DOHH2 (cell line): ENCODE results near the gene SLX4IP.

Experiments used
- H3F3A ChIP-seq: fragments of 200-600 bp; sonication (generic), shearing (Covaris generic); 2 replicates; pipeline ENCODE4 v1.6.0; 2016; ENCODE audit warnings: antibody characterized with exemption, mild to moderate bottlenecking; ENCODE audit not compliant: control insufficient read depth, insufficient read depth
- H3K27ac ChIP-seq: fragments of 200-600 bp; sonication (generic); 2 replicates; pipeline ENCODE4 v1.5.1; 2014; ENCODE audit warnings: low read depth, mild to moderate bottlenecking, low read length, moderate library complexity
- H3K27me3 ChIP-seq: fragments of 200-600 bp; sonication (generic); 2 replicates; pipeline ENCODE4 v1.6.1; 2014; ENCODE audit warnings: mild to moderate bottlenecking, low read length, mixed read lengths; ENCODE audit not compliant: control insufficient read depth
- H3K36me3 ChIP-seq: fragments of 200-600 bp; sonication (generic); 2 replicates; pipeline ENCODE4 v1.6.1; 2014; ENCODE audit warnings: mild to moderate bottlenecking, low read length, moderate library complexity, mixed read lengths; ENCODE audit not compliant: control insufficient read depth
- H3K4me1 ChIP-seq: fragments of 200-600 bp; sonication (generic); 2 replicates; pipeline ENCODE4 v1.6.1; 2014; ENCODE audit warnings: mild to moderate bottlenecking, low read length, mixed read lengths; ENCODE audit not compliant: control insufficient read depth
- H3K4me2 ChIP-seq: fragments of 200-600 bp; sonication (generic); 2 replicates; pipeline ENCODE4 v1.6.0; 2014; ENCODE audit warnings: mild to moderate bottlenecking, low read length, moderate library complexity
- H3K4me3 ChIP-seq: fragments of 200-600 bp; sonication (generic); 2 replicates; pipeline ENCODE4 v1.5.1; 2014; ENCODE audit warnings: mild to moderate bottlenecking, low read length, mixed read lengths
- H3K79me2 ChIP-seq: fragments of 200-600 bp; sonication (generic); 2 replicates; pipeline ENCODE4 v1.6.1; 2014; ENCODE audit warnings: mild to moderate bottlenecking, low read length, mixed read lengths; ENCODE audit not compliant: control insufficient read depth
- H3K9me2 ChIP-seq: fragments of 200-600 bp; sonication (generic); replicated peaks from 2 replicates; pipeline ENCODE4 v1.6.1; 2014; ENCODE audit warnings: mild to moderate bottlenecking, low read length, mixed read lengths; ENCODE audit not compliant: control insufficient read depth
- H3K9me3 ChIP-seq: fragments of 200-600 bp; sonication (generic); 2 replicates; pipeline ENCODE4 v1.6.1; 2014; ENCODE audit warnings: antibody characterized with exemption, low read length, mixed read lengths; ENCODE audit not compliant: control insufficient read depth, insufficient read depth
- H4K20me1 ChIP-seq: fragments of 200-600 bp; sonication (generic); 2 replicates; pipeline ENCODE4 v1.6.0; 2014; ENCODE audit warnings: low read depth, mild to moderate bottlenecking, antibody characterized with exemption, low read length, moderate library complexity; ENCODE audit not compliant: control insufficient read depth, insufficient read depth
- CTCF ChIP-seq: fragments of 200-600 bp; sonication (generic); IDR thresholded peaks from one replicate; pipeline ENCODE4 v1.5.1; 2014; ENCODE audit warnings: antibody characterized with exemption, mild to moderate bottlenecking, low read depth, low read length; ENCODE audit not compliant: poor library complexity, severe bottlenecking
- EZH2phosphoT487 ChIP-seq: fragments of 200-600 bp; sonication (generic); IDR thresholded peaks from 2 replicates; pipeline ENCODE4 v1.6.1; 2017; ENCODE audit warnings: borderline replicate concordance, mild to moderate bottlenecking, antibody characterized with exemption, low read length, moderate library complexity, mixed read lengths

SLX4IP gene

GRCh38 chr20:10489853-10490252 is 54.7 kb downstream of the SLX4IP start:
- TF ChIP-seq CTCF (no peak), EZH2phosphoT487 (no peak)
- H3K9me2 ChIP-seq: no peaks in the 10 kb centered on the region
- H3F3A ChIP-seq: no peaks in the 10 kb centered on the region
- H3K4me3 ChIP-seq: no peak overlapping the region
- H3K79me2 ChIP-seq: peaks cover 21% of the 10 kb centered on the region
- H3K27me3 ChIP-seq: no peaks in the 10 kb centered on the region
- H4K20me1 ChIP-seq: no peaks in the 10 kb centered on the region
- no peaks in the 10 kb centered on the region for H3K36me3 ChIP-seq
- H3K27ac ChIP-seq: no peak overlapping the region
- peaks cover 5% of the 10 kb centered on the region; the same call in 1 of the 2 replicates for H3K4me1 ChIP-seq
- H3K4me2 ChIP-seq: no peak overlapping the region
- no peaks in the 10 kb centered on the region for H3K9me3 ChIP-seq

- Histone ChIP-seq H3K4me3 (no peak overlapping the region), H3K27ac (no peak overlapping the region)
Measured at GRCh38 chr20:10490257-10490656, 55.2 kb downstream of the SLX4IP start.

GRCh38 chr20:10490706-10491105 is 55.6 kb downstream of the SLX4IP start:
- TF ChIP-seq CTCF: no peak
- no peak for TF ChIP-seq EZH2phosphoT487
- Histone ChIP-seq H3K9me2 (no peaks in the 10 kb centered on the region), H3K4me3 (no peak overlapping the region), H3K27ac (no peak overlapping the region), H3K27me3 (no peaks in the 10 kb centered on the region), H3K4me2 (no peak overlapping the region), H3K4me1 (peaks cover 9% of the 10 kb centered on the region), H3K36me3 (no peaks in the 10 kb centered on the region), H3K9me3 (no peaks in the 10 kb centered on the region), H3K79me2 (peaks cover 21% of the 10 kb centered on the region), H4K20me1 (no peaks in the 10 kb centered on the region), H3F3A (no peaks in the 10 kb centered on the region)

More at GRCh38 chr20:10490257-10490656, 55.2 kb downstream of the SLX4IP start:
- Histone ChIP-seq H3K9me3 (no peaks in the 10 kb centered on the region), H3K36me3 (no peaks in the 10 kb centered on the region), H3K79me2 (peaks cover 21% of the 10 kb centered on the region), H3K4me1 (peaks cover 9% of the 10 kb centered on the region), H3F3A (no peaks in the 10 kb centered on the region), H4K20me1 (no peaks in the 10 kb centered on the region), H3K4me2 (no peak overlapping the region), H3K9me2 (no peaks in the 10 kb centered on the region), H3K27me3 (no peaks in the 10 kb centered on the region)
- no peak for TF ChIP-seq CTCF
- no peak for TF ChIP-seq EZH2phosphoT487
